Nephron (organoid): ENCODE data around the gene ASIC2.

Experiments used
- H3K27ac Mint-ChIP-seq, 3 experiments: 2 replicates each; pipeline ENCODE4 v1.8.0; 2020; ENCODE audit warnings: mixed read lengths in 3 of 3, mild to moderate bottlenecking in 2 of 3, moderate library complexity in 1 of 3
- H3K27me3 Mint-ChIP-seq: 2 replicates; pipeline ENCODE4 v1.8.0; 2021; ENCODE audit warnings: low read depth, mild to moderate bottlenecking, moderate library complexity, mixed read lengths
- H3K36me3 Mint-ChIP-seq: 2 replicates; pipeline ENCODE4 v1.8.0; 2020; ENCODE audit warnings: low read depth, mixed read lengths
- H3K4me1 Mint-ChIP-seq: 2 replicates; pipeline ENCODE4 v1.8.0; 2020; ENCODE audit warnings: mixed read lengths
- H3K4me3 Mint-ChIP-seq, 3 experiments: 2 replicates each; pipeline ENCODE4 v1.8.0; 2020; ENCODE audit warnings: mild to moderate bottlenecking in 3 of 3, mixed read lengths in 3 of 3, moderate library complexity in 2 of 3
- H3K9me3 Mint-ChIP-seq: 2 replicates; pipeline ENCODE4 v1.8.0; 2020; ENCODE audit warnings: mixed read lengths
- CTCF ChIP-seq, 3 experiments: fragments of 200-600 bp; sonication (generic); IDR thresholded peaks; one replicate each; pipeline ENCODE4 v1.5.0; 2021; ENCODE audit warnings: antibody characterized with exemption in 3 of 3; ENCODE audit not compliant: unreplicated experiment in 3 of 3

The ASIC2 gene

GRCh38 chr17:33260638-33261037 is 32.5 kb downstream of the ASIC2 start:
- Mint-ChIP-seq H3K4me3 (no peak overlapping the region), H3K27ac (no peak overlapping the region), H3K36me3 (no peaks in the 10 kb centered on the region), H3K27me3 (no peaks in the 10 kb centered on the region), H3K9me3 (no peaks in the 10 kb centered on the region), H3K4me1 (no peaks in the 10 kb centered on the region)
- no peak for TF ChIP-seq CTCF (IDR thresholded peaks at IDR 0.05; ENCODE audit: unreplicated experiment in 3 of 3)

GRCh38 chr17:33258296-33258695 is 34.8 kb downstream of the ASIC2 start:
- H3K4me1 Mint-ChIP-seq: no peaks in the 10 kb centered on the region
- H3K36me3 Mint-ChIP-seq: no peaks in the 10 kb centered on the region
- H3K27ac Mint-ChIP-seq: no peak overlapping the region
- no peak for TF ChIP-seq CTCF (IDR thresholded peaks at IDR 0.05; ENCODE audit: unreplicated experiment in 3 of 3)
- no peak overlapping the region for H3K4me3 Mint-ChIP-seq
- peaks cover 6% of the 10 kb centered on the region for H3K27me3 Mint-ChIP-seq
- H3K9me3 Mint-ChIP-seq: no peaks in the 10 kb centered on the region

- Mint-ChIP-seq H3K4me1 (no peaks in the 10 kb centered on the region), H3K4me3 (no peak overlapping the region), H3K27ac (no peak overlapping the region), H3K36me3 (no peaks in the 10 kb centered on the region), H3K27me3 (peaks cover 11% of the 10 kb centered on the region), H3K9me3 (no peaks in the 10 kb centered on the region)
- no peak for TF ChIP-seq CTCF (IDR thresholded peaks at IDR 0.05; ENCODE audit: unreplicated experiment in 3 of 3)
Measured at GRCh38 chr17:33245183-33245582, 47.9 kb downstream of the ASIC2 start.

- H3K4me1 Mint-ChIP-seq: no peaks in the 10 kb centered on the region
- no peak for TF ChIP-seq CTCF (IDR thresholded peaks at IDR 0.05; ENCODE audit: unreplicated experiment in 3 of 3)
- H3K36me3 Mint-ChIP-seq: no peaks in the 10 kb centered on the region
- no peaks in the 10 kb centered on the region for H3K9me3 Mint-ChIP-seq
- peaks cover 17% of the 10 kb centered on the region for H3K27me3 Mint-ChIP-seq
- no peak overlapping the region for H3K4me3 Mint-ChIP-seq
- no peak overlapping the region for H3K27ac Mint-ChIP-seq
Measured at GRCh38 chr17:33243732-33244131, 49.4 kb downstream of the ASIC2 start.

- no peaks in the 10 kb centered on the region for H3K9me3 Mint-ChIP-seq
- H3K4me1 Mint-ChIP-seq: no peaks in the 10 kb centered on the region
- H3K27ac Mint-ChIP-seq: no peak overlapping the region
- no peak overlapping the region for H3K4me3 Mint-ChIP-seq
- no peaks in the 10 kb centered on the region for H3K36me3 Mint-ChIP-seq
- no peak for TF ChIP-seq CTCF (IDR thresholded peaks at IDR 0.05; ENCODE audit: unreplicated experiment in 3 of 3)
- peaks cover 16% of the 10 kb centered on the region for H3K27me3 Mint-ChIP-seq
Measured at GRCh38 chr17:33242375-33243124, 50.5 kb downstream of the ASIC2 start.

GRCh38 chr17:33241390-33241789 is 51.7 kb downstream of the ASIC2 start:
- no peak overlapping the region for H3K4me3 Mint-ChIP-seq
- TF ChIP-seq CTCF (IDR thresholded peaks at IDR 0.05; ENCODE audit: unreplicated experiment in 3 of 3): no peak
- H3K36me3 Mint-ChIP-seq: no peaks in the 10 kb centered on the region
- H3K9me3 Mint-ChIP-seq: no peaks in the 10 kb centered on the region
- H3K4me1 Mint-ChIP-seq: no peaks in the 10 kb centered on the region
- no peak overlapping the region for H3K27ac Mint-ChIP-seq
- peaks cover 13% of the 10 kb centered on the region for H3K27me3 Mint-ChIP-seq
